NCI-H345 treated with DMSO at 0.1 percent for 48 hours (cell line): ENCODE measurements around the gene VEGFD.

ENCODE experiments used
- DNase-seq: peaks from one replicate; lab custom pipeline; 2025; ENCODE audit not compliant: unreplicated experiment; lab: John Stamatoyannopoulos, UW

Gene VEGFD, protein sequence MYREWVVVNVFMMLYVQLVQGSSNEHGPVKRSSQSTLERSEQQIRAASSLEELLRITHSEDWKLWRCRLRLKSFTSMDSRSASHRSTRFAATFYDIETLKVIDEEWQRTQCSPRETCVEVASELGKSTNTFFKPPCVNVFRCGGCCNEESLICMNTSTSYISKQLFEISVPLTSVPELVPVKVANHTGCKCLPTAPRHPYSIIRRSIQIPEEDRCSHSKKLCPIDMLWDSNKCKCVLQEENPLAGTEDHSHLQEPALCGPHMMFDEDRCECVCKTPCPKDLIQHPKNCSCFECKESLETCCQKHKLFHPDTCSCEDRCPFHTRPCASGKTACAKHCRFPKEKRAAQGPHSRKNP

GRCh38 chrX:15384304-15384703 lies at the start of gene VEGFD:
TSS of gene VEGFD (minus strand) at chrX:15384413. CDS start at chrX:15383946, 467 bp downstream.
- no peak for DNase-seq

DNA sequence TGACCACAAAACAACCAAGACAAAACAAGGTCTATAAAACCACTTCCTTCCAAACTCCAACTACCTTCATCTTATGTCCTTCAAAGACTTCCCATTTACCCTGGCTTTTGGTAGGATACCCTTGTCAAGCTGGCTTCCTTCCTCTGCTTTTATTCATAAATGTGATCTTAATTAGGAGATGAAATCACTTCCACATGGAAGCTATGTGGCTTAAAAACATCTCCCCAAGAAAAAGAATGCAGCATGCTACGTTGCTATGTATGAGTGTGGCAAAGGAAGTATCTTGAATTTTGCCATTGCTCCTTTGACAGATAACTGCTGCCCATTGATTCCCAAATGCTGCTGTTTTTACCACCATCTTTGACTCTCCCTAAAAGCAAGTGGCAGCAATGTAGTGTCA lies 46.4 kb upstream of the VEGFD start:
- DNase-seq: no peak

DNA sequence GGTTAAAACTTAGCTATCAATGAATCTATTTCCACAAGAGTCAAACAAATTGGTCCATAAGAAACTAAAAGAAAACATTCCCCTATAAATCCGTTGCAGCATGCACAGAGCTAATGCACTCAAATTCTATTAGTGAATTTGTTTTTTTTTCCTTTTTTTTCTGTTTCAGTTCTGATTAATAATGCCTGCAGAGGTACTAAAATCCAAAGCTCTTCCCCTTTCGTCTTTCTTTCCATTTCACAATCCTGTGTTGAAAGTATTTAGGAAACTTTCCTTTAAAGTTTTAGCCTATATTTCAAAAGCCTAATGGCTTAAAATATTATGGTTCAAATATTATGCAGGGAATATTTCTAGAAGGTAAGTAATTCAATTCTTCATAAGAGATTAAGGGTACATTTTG lies 45.9 kb upstream of the VEGFD start:
- DNase-seq: no peak

GRCh38 chrX:15425024-15425423 lies 40.8 kb upstream of the VEGFD start:
- DNase-seq: no peak

DNA sequence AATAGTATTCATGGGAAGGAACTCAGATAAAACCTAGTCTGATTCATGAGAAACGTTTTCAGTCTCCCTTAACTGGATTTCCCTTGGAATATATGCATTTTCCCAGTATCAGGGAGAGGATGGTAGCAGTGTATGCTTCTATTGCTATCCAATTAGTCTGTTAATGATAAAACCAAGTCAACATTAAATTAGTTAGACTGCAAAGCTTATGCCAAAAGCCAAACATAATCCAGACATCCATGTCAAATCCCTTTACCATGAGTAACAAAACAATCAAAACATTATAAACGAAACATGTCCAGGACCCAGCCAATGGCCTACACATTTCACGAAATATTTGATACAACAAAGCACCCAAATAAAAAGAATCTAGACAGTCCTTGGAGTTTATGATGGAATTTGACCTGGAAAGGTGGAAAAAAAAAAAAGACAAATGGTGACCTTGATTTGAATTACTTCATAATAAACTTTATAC lies 34.5 kb upstream of the VEGFD start:
- no peak for DNase-seq

GRCh38 chrX:15418041-15418706 lies 34.0 kb upstream of the VEGFD start:
- DNase-seq: no peak

- no peak for DNase-seq
Measured at GRCh38 chrX:15416133-15416993, 32.1 kb upstream of the VEGFD start.

DNA sequence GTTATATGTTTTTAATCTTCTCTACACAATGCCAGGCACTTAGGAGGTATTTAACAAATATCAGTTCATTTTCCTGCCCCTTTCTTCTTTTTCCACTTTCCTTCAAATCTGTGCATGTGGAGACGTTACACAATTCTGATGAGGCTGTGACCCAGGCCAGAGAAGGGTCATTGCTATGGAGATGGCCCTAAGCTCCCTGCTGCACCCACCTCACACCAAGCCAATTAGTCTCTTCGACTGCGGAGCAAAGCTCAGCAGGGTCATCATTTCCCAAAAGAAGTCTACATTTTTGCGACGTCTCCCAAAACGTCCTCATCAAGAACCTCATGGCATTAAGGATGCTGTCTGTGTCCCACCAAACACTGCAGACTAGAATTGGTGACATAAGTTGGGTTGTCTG lies 28.9 kb upstream of the VEGFD start:
- no peak for DNase-seq

DNA sequence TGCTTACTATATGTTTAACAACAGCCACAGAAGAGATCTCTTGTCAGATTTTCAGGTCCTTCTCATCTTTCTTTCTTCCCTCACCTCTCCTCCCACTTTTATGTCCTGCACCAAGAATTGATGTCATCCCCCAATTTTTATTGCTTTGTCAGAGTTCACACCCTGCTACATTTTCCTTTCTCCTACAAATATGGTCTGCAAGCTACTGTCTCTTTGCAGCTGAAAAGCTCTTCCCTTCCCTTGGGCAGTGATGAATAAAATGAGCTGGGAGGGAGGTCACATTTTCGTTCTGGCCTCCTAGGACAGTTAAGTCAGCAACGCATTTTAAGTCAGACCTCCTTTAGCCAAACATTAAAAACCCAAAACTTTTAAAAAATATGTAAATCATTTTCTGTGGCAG lies 26.7 kb upstream of the VEGFD start:
- DNase-seq: no peak

DNA sequence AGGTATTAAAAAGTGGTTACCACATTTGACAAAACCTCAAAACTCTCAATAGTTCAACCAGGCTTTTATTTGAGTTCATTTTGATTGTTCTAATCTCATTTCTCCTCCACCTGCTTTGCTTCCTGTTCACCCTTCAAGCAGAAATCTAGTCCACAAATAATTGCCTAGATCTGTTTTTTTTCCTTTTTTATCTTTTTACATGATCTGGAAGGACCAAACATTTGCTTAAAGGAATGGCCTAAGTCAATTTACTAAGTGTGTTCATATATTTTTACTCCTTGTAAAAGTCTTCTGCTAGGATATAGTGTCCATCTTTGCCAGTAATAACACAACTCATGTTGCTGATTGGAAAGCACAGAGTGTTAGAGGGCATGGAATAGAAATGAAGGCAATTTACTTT lies 26.2 kb upstream of the VEGFD start:
- DNase-seq: no peak

GRCh38 chrX:15405846-15406245 lies 21.6 kb upstream of the VEGFD start:
- no peak for DNase-seq

GRCh38 chrX:15404401-15405096 lies 20.3 kb upstream of the VEGFD start:
- DNase-seq: no peak

DNA sequence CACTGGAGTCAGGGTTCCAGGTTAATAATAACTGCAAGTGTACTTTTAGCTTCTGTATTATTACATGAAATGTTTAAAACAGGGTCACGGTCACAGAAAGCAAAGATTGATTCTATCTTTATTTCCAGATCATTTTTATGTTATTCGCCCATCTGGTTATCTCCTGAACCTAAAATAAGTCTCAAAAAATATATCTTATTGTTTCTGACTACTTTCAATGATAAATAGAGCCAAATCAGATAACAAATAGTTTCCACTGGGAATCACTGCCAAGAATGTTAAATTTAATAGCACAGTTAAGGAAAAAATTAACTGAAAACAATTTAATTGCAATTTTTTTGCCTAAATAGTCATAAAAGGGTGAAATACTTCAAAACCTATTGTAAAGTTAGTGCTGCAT lies 17.2 kb upstream of the VEGFD start:
- DNase-seq: no peak

DNA sequence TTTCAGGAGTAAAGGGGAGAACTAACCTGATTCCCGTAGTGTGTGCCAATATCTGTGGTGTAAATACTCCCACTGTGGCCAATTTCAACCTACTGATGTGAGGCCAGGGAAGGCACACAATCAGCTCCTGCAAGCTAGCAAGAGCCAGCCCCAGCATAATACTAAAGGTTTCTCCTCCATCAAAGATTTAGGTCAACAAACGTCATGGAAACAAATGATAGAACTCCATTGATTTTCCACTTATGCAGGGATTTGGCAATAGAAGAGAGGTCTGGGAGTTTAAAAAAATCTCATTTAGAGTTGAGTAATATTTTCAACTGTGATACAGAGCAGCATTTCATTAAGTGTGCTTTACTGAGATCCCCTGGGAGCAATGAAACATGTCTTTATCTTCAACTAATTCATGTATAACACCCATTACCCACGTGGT lies 15.8 kb upstream of the VEGFD start:
- DNase-seq: no peak

DNA sequence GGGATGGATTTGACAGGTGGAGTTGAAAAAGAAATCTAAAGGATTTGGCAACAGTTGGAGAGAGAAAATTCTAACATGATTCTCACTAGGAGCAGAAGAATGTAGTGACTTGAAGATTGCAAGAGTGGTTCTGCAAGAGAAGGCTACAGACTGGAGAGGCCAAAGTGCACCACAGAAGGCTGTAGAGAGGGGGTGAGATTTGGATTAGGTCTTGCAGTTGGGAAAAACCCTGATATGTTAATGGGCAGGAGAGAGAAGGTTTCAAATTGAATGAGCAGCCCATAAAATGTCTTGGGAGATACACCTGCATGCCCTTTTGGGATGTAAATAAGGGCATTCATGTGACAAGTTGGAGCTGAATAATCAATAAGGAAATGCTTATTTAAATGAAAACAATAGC lies 14.7 kb upstream of the VEGFD start:
- no peak for DNase-seq

DNA sequence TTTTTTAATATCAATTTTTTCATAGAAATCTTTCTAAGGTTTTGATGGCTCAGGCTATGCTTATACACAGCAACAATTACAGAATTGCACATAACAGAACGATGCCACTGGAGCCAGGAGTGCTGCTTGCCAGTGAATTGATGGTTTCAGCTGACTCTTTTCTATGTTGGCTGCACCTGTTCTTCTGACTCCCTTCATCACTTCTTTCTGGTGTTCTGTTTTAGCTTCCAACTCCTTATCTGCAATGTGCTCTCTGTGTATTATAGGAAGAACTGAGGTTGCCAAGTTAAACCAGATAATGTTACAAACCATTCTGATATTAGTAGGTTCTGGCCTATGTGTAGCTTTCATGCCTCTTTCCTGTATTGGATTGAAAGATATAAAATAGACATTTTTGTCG lies 11.6 kb upstream of the VEGFD start:
- DNase-seq: no peak

DNA sequence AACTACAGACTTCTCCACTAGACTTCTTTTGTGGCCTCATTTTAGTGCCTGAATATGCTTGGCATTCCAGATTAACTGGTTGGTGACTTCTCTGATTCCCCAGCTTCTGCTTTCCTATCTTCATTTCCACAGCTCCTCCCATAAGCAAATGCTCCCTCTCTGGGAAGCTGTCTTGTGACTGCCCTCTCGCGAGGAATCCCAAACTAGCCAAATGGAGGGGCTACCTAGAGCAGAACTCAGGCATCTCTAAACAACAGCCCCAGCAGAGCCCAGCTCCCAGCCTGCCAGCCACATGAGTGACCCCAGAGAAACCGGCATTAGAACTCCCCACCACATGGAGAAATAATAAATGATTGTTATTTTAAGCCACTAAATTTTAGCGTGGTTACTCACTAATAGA lies 7.6 kb upstream of the VEGFD start:
- no peak for DNase-seq

DNA sequence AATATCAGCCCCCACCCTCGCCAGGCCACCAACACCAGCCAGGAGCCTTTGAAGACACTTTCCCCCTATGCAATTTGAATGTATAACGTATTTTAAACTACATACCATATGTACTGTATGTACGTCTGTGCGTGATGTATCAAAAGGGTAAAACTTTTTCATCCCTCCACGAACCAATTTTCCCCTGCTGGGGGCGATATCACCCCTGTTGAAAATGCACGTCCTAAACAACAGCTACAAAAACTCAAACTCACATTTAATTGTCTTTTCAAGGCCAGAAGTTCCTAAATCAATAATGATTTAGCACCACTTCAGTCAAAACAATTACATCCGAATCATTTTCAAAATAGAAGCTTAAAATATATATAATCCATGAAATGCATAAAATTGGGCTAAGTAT lies 1.4 kb downstream of the VEGFD start:
- no peak for DNase-seq

GRCh38 chrX:15376956-15377355 lies 7.3 kb downstream of the VEGFD start:
- no peak for DNase-seq

- DNase-seq: no peak
Measured at GRCh38 chrX:15373976-15374375, 10.2 kb downstream of the VEGFD start.
